ENCODE measurements around the gene HOOK2.

- TF ChIP-seq CTCF (IDR thresholded peaks at IDR 0.05): no peak
- peak in 1 of 2 donors; percentile 56 for TF ChIP-seq POLR2A (IDR thresholded peaks at IDR 0.05)
Observed at GRCh38 chr19:12792051-12792852, 16.9 kb upstream of the HOOK2 start.

Measured in tibial nerve (tissue), 3 donors.